Activated CD4-positive, alpha-beta T cell treated with anti-CD3 and anti-CD28 coated beads, Interleukin-10, Interleukin-2, amounts not matched to agents 100 ng/mL and 50 ng/mL, durations not matched to agents 16 hours and 8 hours (primary cell): Measurements from ENCODE around the gene CFAP100.

ENCODE experiments used
- DNase-seq: peaks from one replicate; pipeline ENCODE4 v3.0.0-alpha.2; 2020

The CFAP100 gene

GRCh38 chr3:126424039-126424717 is 29.5 kb downstream of the CFAP100 start:
- no peak for DNase-seq

GRCh38 chr3:126424751-126425150 is 30.0 kb downstream of the CFAP100 start:
- no peak for DNase-seq

- DNase-seq: no peak
These were observed 36.4 kb downstream of the CFAP100 start for GRCh38 chr3:126431103-126431534.

GRCh38 chr3:126432361-126433104 is 37.8 kb downstream of the CFAP100 start:
- DNase-seq: no peak

GRCh38 chr3:126433105-126433430 is 38.4 kb downstream of the CFAP100 start:
- no peak for DNase-seq

GRCh38 chr3:126433496-126434263 is 39.0 kb downstream of the CFAP100 start:
- DNase-seq: no peak

GRCh38 chr3:126434264-126434590 is 39.5 kb downstream of the CFAP100 start:
- DNase-seq: no peak

- no peak for DNase-seq
These were observed 40.3 kb downstream of the CFAP100 start for GRCh38 chr3:126434931-126435411.

GRCh38 chr3:126435456-126436315 is 41.0 kb downstream of the CFAP100 start:
- no peak for DNase-seq

GRCh38 chr3:126436826-126437717 is 42.4 kb downstream of the CFAP100 start:
- no peak for DNase-seq

- no peak for DNase-seq
These were observed 43.5 kb downstream of the CFAP100 start for GRCh38 chr3:126438186-126438585.

GRCh38 chr3:126438746-126439145 is 44.0 kb downstream of the CFAP100 start:
- no peak for DNase-seq

- no peak for DNase-seq
These were observed 44.7 kb downstream of the CFAP100 start for GRCh38 chr3:126439346-126439967.

- no peak for DNase-seq
These were observed 45.4 kb downstream of the CFAP100 start for GRCh38 chr3:126439968-126440708.

GRCh38 chr3:126440709-126440995 is 45.9 kb downstream of the CFAP100 start:
- no peak for DNase-seq

- no peak for DNase-seq
These were observed 46.7 kb downstream of the CFAP100 start for GRCh38 chr3:126441256-126441880.

- no peak for DNase-seq
These were observed 47.6 kb downstream of the CFAP100 start for GRCh38 chr3:126442094-126442855.

- DNase-seq: no peak
These were observed 48.1 kb downstream of the CFAP100 start for GRCh38 chr3:126442856-126443242.

- no peak for DNase-seq
These were observed 50.8 kb downstream of the CFAP100 start for GRCh38 chr3:126445506-126445905.

GRCh38 chr3:126446301-126446700 is 51.6 kb downstream of the CFAP100 start:
- no peak for DNase-seq
